GM18907 (cell line): ENCODE measurements around the gene AGAP2.

Source experiments
- ATAC-seq: cut with Tn5 transposase; IDR thresholded peaks from one replicate; pipeline ENCODE4 v1.9.1; 2021; ENCODE audit warnings: mild to moderate bottlenecking, moderate library complexity; ENCODE audit not compliant: unreplicated experiment

AGAP2 gene

GRCh38 chr12:57754411-57755193 lies 16.1 kb upstream of the AGAP2 start, which contains the start of gene MARCHF9:
Gene MARCHF9, plus strand, starts transcription at chr12:57755103. Its CDS starts 426 bp downstream, at chr12:57755529.
- ATAC-seq, result peak; percentile 48

GRCh38 chr12:57753756-57754337 lies 15.3 kb upstream of the AGAP2 start:
- no peak for ATAC-seq

GRCh38 chr12:57752668-57753000 lies 14.1 kb upstream of the AGAP2 start:
- ATAC-seq, result no peak

GRCh38 chr12:57751788-57752667 lies 13.5 kb upstream of the AGAP2 start, which contains the start of gene CDK4:
Gene CDK4, minus strand, starts transcription at chr12:57752310. Its CDS starts 593 bp downstream, at chr12:57751717.
- peak; percentile 75 for ATAC-seq

- ATAC-seq, result no peak
Measured at GRCh38 chr12:57751432-57751787, 12.9 kb upstream of the AGAP2 start.

- ATAC-seq, result no peak
Measured at GRCh38 chr12:57750561-57751431, 12.3 kb upstream of the AGAP2 start.

- no peak for ATAC-seq
Measured at GRCh38 chr12:57749061-57749460, 10.5 kb upstream of the AGAP2 start.

GRCh38 chr12:57746025-57746424 lies 7.5 kb upstream of the AGAP2 start:
- ATAC-seq, result no peak

- ATAC-seq, result no peak
Measured at GRCh38 chr12:57745485-57745881, 6.9 kb upstream of the AGAP2 start.

- ATAC-seq, result peak; percentile 85
Measured at GRCh38 chr12:57744777-57745484, 6.4 kb upstream of the AGAP2 start, which contains the start of gene TSPAN31. Gene TSPAN31, plus strand, starts transcription at chr12:57745039. Its CDS starts 116 bp downstream, at chr12:57745155.

GRCh38 chr12:57744194-57744776 lies 5.7 kb upstream of the AGAP2 start:
- peak; percentile 33 for ATAC-seq

- ATAC-seq, result no peak
Measured at GRCh38 chr12:57743769-57744168, 5.2 kb upstream of the AGAP2 start.

GRCh38 chr12:57741844-57742738 lies 3.5 kb upstream of the AGAP2 start:
- peak; percentile 64 for ATAC-seq

- no peak for ATAC-seq
Measured at GRCh38 chr12:57741413-57741789, 2.9 kb upstream of the AGAP2 start.

GRCh38 chr12:57740656-57741412 lies 2.3 kb upstream of the AGAP2 start:
- ATAC-seq, result peak; percentile 60

GRCh38 chr12:57739914-57740538 lies 1.5 kb upstream of the AGAP2 start:
- no peak for ATAC-seq

GRCh38 chr12:57739387-57739786 lies 845 bp upstream of the AGAP2 start:
- no peak for ATAC-seq
